PFSK-1 (cell line): Measurements from ENCODE around the gene CACNA1B.

Experiments used
- POLR2AphosphoS5 ChIP-seq: IDR thresholded peaks from 2 replicates; pipeline ENCODE4 v1.6.1; 2012; ENCODE audit warnings: low read depth, mild to moderate bottlenecking, control low read depth, low read length, moderate library complexity
- TAF1 ChIP-seq: IDR thresholded peaks from 2 replicates; pipeline ENCODE4 v1.6.1; 2012; ENCODE audit warnings: low read length, control low read depth, borderline replicate concordance; ENCODE audit not compliant: insufficient read depth

DNA sequence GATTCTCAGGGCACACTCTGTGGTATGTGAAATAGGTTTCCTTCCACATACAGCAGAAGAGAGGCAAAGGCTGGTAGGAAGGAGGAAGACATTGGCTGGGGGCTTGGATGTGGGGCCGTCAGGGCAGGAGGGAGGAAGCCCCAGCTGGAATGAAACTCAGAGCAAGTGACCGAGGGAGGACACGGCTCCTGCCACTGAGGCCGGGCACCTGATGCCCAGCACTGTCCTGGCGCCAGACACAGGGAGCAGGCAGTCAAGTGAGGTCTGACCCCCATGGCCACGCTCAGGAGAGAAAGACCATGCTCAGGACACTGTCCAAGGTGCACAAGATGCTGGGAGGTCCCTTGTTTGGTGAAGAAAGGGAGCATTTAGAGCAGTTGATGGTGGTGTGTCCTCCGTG is 245.5 kb downstream of the CACNA1B start:
- TF ChIP-seq POLR2AphosphoS5: no peak
- no peak for TF ChIP-seq TAF1
